HPDE6-E6E7 (cell line): Measurements from ENCODE around the gene PLA2G2F.
A peak's percentile ranks its signal among the peaks of the same experiment; 100 is the strongest.

Experiments used
- DNase-seq: peaks from one replicate; pipeline ENCODE4 v3.0.0; 2011; ENCODE audit warnings: missing footprints; ENCODE audit errors: extremely low spot score

PLA2G2F gene

DNA sequence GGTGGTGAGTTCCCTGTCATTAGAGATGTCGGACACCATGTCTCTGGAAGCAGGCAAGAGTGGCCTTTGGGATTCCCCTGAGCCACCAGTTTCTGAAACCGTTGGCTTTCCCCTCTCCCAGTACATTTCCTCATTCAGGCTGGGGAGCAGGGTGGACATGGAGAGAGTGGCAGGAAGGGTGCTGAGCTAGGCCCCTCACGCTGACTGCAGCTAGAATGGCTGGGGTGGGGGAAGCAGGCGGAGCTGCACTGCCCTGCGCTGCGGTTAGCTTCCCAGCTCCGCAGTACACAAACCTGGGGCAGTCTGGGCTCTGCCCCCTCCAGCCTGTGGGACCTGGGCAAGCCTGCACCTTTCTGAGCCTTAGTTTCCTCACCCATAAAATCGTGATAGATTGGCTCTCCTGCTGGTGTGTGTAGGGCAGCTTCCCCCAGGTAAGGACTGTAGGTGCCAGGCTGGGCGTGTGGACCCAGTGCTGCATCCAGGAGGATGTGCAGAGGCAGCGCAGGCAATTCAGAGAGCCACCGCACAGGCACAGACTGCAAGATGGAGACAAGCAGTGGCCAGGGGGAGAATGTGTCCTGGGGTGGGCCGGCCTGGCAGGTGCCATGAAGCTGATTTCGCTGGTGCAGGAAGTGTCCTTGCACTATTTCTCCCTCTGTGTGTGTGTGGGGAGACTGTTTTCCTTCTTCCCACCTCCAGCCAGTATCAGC, 3.0 kb downstream of the PLA2G2F start:
- no peak for DNase-seq

DNA sequence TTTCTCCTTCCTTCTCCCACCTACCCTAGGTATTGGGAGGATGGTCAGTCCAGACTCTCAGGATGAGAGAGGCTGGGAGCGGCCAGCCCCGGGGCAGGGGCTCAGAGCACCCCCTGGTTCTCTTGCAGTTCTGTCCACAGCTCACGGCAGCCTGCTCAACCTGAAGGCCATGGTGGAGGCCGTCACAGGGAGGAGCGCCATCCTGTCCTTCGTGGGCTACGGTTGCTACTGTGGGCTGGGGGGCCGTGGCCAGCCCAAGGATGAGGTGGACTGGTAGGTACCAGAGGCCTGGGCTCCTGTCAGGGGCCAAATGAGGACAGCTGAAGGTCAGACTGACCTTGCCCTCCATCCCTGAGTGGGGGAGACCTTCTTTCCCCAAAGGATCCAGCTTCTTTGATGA, 4.2 kb downstream of the PLA2G2F start:
- no peak for DNase-seq

DNA sequence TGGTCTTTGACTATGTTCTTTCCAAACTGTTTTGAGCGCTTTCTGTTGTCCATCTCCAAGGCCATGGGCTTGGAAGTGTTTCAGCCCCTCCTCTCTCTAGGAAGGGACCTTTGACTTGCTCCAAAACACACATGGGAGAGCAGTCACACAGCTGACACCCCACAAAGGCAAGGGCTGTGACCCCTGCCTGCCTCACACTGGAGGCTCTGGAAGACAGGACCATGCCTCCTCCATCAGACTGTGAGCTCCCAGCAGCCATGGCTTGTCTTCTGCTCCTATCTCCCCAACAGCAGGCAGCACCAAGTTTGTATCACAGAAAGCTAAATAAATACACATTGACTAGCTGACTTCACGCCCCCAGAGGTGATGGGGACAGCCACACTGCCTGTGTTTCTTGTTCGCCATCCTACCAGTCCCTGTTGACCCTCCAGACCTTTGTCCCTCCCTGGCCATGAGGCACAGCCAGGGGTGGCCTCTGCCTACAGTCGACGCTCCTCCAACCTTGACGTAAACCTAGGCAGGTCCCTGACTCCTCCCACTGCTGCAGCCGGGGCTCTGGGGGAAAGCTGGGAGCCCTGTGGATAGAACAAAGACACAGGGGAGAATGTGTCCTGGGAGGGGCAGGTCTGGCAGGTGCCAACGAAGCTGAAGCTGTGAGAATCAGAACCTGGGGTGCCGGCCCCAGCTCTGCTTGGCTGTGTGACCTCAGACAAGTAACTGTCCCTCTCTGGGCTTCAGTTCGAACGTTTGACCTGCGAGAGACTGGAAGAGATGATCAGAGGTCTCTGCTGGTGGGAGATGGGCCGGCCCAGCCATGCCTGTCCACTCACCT, 4.8 kb downstream of the PLA2G2F start:
- no peak for DNase-seq

DNA sequence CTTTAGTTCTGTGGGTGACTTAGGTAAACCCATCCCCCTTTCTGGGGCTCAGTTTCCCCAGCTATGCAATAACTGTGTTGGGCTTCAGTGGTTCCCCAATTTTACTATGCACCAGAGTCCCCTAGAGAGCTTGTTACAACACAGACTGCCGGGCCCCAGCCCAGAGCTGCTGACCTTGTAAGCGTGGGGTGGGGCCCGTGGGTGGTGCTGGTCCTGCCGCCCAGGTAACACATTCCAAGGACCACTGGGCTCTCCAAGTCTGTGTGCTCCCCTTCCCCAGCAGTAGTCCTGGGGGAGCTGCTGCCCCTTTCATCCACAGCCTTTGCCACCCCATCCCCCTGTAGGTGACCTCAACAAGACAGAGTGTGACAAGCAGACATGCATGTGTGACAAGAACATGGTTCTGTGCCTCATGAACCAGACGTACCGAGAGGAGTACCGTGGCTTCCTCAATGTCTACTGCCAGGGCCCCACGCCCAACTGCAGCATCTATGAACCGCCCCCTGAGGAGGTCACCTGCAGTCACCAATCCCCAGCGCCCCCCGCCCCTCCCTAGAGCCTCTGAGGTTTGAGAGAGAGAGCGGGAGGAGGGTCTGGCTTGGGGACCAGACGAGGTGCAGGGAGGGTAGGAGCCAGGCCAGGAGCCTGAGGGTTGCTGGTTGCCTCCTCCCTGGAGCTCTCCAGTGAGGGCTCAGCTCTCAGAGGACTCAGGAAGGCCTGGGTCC, 8.9 kb downstream of the PLA2G2F start:
- no peak for DNase-seq

DNA sequence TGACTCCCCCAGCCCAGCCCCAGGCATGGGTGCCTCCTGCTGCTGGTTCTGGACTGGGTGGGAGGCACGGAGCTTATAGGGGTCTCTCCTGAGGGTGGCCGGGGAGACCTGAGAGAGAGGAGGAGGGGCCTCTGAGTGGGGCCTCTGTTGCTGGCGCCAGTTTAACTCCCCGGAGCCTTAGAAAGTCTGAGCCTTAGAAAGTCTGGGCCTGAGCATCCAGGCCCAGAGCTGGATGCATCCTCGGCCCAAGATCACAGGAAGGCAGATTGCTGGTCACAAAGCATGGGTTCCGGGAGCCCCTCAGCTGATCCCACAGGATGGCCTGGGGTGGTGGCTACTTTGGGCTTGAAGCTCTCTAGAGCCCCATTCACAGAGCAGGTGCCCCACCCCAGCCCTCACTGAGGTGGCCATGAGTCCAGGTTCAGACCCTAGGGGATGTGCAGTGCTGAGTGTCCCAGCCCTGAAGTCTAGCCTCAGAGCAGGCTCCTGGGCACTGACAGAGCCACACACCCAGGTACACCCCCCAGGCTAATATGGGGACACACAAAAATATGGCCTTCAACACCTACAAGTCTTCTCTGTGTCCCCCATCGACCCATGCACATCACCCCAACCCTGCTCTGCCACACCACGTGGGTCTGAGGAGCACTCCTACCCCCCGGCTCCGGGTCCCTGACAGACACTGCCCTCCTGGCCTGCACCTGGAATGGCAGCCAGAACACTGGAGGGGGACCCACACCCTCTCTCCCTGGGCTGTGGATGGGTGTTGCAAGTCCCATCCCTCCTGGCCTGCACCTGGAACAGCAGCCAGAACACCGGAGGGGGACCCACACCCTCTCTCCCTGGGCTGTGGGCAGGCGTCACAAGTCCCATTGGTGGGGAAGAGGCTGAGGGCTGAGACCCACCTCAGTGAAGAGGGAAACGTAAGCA, 9.7 kb downstream of the PLA2G2F start:
- DNase-seq = no peak

DNA sequence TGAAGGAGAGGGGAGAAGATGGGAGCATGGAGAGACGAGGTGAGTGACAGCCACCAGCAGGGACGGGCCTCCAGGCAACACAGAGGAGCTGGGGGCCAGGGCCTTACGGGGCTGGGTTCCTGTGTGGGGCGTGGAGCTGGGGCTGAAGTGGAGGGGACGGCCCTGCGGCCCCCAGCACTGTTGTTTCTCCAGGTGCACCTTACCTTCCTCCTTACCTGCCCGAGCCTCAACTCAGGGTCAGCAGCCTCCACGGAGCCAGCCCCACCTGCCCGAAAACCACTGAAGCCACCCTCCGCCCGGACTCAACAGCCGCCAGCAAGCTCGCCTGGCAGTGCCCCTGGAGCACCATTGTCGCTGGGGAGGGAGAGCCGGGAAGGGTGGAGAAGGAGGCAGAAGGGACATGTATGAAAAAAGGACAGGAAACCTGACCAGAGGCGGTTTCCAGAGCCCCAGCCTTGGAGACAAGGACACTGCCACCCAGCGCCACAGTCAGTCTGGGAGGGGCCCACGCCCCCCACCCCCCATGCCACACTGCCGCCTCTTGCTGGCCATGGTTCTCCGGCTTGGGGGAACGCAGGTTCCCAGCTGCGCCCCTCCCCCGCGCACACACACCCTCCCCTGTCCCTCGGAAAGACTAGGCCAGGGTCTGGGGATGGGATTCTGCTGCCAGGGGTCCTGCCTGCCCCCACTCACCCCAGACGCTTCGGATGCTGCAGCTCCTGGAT, 10.6 kb downstream of the PLA2G2F start:
- DNase-seq = no peak

DNA sequence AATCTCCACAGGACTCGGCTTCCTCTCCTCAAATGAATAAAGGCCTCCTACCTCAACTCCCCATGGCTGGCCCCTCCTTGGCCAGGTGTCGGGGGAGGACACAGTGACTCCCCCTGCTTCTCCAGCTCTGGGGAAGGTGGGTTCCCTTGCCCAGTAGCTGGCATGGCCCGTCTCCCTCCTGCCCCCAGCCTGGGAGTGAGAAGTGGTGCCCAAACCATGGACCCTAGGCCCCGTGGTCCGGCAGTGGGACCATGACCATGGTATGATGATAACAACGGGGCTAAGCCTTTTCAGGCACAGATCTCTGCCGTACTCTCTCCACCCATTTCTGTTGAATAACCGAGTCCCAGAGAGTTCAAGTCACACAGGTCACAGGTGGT, 11.2 kb downstream of the PLA2G2F start:
- DNase-seq = no peak

DNA sequence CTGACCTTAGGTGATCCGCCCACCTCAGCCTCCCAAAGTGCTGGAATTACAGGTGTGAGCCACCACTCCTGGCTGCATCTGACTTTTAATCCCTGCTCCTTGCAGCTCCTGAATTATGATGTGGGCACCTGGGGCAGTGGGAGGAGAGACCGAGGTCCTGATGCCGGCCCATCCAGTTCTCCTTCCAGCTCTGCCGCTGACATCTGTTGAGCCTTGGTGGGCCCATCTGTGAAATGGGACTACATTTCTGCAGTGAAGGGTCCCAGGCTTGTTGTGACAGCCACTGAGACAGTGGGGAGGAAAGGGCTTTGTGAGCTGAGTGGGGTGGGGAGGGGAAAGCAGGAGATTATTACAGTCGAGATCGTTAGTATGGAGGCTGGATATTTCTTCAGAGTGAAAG, 11.8 kb downstream of the PLA2G2F start:
- no peak for DNase-seq

DNA sequence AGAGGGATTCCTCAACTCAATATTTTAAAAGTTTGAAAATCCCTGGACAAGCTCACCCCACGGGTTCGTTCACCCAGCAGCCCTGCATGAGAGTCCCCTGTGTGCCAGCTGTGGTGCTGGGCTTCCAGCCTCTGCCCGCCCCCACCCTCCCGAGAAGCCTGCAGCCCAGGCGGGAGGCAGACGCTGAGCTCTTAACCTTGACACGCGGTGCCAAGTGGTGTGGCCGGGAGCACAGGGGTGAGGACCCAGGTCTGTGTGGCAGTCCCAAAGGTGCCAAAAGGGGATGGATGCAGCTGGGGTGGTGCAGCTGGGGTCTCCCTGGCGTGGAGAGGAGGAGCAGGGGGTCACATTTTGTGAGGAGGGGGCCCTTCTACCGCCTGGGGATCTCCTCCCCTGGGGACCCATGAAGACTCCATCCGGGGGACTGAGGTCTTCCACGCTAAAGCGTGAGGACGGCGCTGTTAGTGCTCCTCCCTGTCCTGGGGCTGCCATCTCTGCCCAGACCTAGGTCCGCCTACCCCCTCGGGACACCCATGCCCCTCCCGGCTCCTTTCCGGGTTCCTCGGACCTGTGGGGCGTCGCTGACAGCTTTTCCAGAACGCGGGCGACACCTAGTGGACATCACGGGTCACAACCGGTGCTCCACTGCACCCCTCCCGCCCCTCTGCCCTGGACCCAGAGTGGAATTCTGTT, 12.9 kb downstream of the PLA2G2F start:
- peak; percentile 78 for DNase-seq

DNA sequence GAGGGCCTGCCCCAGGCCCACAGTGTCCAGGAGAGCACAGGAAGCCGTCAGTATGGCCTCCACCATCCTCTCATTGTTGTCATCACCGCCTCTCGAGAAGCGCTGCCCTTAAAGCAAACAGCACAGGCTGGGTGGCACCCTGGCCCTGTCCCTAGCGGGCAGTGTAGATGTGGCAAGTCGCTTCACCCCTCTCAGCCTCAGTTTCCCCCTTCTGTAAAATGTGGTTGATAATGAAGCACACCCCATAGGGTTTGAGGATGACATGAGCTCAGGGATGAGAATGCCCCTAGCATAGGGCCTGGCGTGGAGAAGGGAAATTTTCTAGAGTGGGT, 13.4 kb downstream of the PLA2G2F start:
- DNase-seq = no peak

DNA sequence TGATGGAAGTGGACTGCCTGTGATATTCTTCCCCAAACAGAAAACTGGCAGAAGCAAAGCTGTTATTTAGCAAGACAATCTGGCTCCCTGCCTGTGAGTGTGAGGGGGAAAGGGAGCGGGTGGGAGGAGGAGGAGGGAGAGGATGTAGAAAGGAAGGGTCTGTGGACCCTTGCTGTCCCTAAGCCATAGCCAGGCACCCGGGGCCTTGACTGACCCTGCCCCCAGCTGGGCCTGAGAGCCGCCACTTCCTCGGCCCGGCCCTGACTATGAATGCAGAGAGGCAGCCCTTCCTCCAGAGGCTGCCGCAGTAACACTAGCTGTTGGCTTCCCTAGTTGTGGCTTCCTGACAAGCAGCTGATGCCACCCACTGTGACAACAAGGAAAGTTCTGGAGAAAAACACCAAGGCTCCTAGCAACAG, 13.9 kb downstream of the PLA2G2F start:
- DNase-seq = no peak

DNA sequence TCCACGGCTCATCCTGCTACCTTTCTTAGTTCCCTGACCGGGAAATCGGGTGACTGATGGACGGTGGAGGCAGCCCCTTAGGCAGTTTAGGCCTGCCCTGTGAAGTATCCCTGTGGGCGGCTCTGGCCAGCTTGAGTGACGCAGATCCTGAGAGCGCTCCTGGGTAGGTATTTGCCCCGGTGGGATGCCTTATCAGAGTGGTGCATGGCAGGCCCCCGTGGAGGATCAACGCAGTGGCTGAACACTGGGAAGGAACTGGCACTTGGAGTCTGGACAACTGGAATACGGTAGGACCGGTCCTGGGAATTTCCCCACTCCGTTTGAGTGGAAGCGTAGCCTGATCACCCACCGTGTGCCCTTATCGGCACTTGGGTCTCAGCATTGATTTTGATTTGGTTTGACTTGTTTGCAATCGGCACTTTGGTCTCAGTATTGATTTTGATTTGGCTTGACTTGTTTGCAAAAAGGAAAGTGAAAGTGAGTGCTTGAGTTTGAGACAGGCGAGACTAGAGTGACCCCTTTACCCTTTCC, 15.2 kb downstream of the PLA2G2F start:
- DNase-seq = no peak

DNA sequence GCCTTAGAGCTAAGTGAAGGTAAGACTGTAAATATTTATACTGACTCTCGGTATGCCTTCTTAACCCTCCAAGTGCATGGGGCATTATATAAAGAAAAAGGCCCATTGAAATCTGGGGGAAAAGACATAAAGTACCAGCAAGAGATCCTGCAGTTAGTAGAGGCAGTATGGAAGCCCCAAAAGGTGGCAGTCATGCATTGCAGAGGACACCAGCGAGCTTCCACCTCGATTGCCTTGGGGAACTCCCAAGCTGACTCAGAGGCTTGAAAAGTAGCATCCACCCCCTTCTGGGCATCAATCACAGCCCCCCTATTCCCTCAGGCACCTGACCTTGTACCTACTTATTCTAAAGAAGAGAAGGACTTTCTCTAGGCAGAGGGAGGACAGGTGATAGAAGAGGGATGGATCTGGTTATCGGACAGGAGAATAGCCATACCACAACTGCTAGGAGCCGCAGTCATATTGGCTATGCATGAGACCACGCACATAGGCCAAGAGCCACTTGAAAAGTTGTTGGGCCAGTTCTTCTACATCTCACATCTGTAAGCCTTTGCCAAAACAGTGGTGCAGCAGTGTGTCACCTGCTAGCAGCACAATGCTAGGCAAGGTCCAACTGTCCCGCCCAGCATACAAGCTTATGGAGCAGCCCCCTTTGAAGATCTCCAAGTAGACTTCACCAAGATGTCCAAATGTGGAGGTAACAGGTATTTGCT, 19.4 kb downstream of the PLA2G2F start:
- DNase-seq = no peak

DNA sequence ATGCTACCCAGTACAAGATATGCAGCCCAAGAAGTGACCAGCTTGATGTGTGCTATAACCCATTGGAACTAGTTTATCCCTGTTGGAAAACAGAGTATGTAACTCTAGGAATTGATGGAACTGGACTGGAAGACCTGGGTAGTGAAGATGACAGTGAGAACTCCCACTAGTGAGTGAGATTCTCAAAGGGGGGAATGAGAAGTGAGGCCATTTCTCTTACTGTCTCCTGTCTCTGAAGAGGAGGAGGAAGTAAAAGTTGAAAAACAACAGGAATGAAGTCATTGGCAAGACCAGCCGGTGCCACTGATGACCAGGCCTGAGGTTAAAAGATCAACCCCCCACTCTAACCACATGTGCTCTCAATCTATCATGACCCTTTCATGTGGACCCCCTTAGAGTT, 20.9 kb downstream of the PLA2G2F start:
- DNase-seq = no peak

DNA sequence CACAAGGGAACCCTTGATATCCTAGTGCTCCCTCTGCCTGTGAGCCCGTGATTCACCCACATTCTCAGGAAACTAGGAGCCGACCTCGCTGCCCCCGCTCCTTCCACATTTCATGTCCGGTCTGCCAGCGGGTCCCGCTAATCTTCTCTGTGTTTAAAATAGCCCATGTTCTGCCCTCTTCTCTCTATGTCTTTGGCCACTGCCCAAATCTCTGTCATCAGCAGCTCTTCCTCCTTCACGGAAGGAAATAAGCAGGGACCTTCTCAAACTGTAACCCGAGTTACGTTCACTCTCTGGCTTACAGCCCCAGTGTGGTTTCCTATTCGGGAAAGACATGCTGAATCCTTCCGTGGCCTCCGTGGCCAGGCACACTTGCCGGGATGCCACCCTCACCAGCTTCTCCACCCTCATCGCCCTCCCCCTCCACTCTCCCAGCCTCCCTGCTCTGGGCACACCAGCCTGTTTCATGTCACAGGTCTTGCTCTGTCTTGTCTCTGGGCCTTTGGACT, 25.6 kb downstream of the PLA2G2F start:
- DNase-seq = no peak

DNA sequence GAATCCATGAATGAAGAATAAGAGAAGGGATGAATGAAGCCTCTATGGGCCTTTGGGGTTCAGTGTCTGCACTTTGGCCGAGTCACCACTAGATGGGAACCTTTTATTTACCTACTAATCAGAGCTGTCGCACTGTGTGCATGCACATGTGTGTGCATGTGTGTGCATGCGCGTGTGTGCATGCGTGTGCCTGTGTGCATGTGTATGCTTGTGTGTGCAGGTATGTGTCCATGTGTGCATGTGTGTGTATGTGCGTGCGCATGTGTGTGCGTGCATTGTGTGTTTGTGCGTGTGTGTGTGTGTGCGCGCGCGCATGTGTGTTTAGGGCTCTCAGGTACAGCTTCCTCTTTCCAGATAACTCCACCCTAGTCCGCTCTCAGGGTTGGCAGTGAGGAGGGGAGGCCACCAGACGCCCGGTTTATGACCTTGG, 26.4 kb downstream of the PLA2G2F start:
- no peak for DNase-seq

DNA sequence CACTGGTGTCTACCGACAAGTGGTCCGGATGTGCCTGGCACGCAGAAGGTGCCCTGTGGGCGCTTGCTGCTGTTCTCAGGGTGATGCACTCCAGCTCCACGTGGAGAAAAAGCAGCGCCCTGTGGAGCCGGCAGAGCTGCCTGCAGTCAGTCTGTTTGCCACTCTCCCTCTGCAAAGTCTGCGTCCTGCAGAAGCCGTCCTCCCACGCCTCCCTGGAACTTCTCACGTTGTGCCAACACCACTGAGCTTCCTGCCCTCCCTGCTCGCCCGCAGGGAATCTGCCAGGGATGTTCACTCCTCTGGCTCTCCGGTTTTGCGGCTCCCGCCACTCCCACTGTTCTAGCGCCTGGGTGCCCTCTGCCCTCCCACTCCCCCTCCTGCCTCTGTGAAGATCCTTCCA, 26.9 kb downstream of the PLA2G2F start:
- no peak for DNase-seq

DNA sequence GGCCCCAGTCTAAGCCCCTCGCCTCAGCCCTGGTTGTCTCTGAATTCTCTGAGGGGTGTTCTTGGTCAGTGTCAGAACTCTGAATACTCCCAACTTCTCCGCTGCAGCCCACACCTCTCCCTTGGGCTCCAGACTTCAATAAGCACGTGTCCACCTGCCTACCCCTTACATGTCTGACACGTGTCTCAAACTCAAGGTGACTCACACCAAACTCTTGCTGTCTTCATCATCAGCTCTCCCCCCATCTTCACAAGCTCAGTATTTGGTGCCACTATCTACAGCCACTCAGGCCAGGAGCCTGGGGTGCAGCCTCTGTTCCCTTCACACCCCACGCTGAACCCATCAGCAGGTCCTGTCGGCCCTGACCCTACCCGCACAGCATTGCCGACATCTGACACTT, 28.0 kb downstream of the PLA2G2F start:
- DNase-seq = no peak
